H1 (cell line): ENCODE results near the gene ZNF66. TPM values are rescaled to one million over a fixed set of nuclear protein-coding genes. Genes with fewer than 3 reads are reported as not detected.
"Not testable (repeated sequence)": the region's sequence is repeated elsewhere in the genome, so short reads cannot be mapped to it uniquely, and the experiment has no call there.

Experiments
- CTCF ChIA-PET: fragments of 300-600 bp; sonication (Branson Sonifier 250); formaldehyde crosslinking; loops from one replicate; lab custom pipeline; 2021; ENCODE audit not compliant: partially characterized antibody; lab: Charles Lee
- POLR2A ChIA-PET: fragments of 300-600 bp; sonication (Branson Sonifier 250); formaldehyde crosslinking; loops from one replicate; lab custom pipeline; 2021; ENCODE audit warnings: inconsistent platforms; ENCODE audit not compliant: partially characterized antibody; lab: Charles Lee
- DNase-seq, 2 experiments: peaks; one replicate each; pipeline versions ENCODE4 v3.0.0 to v3.0.0-alpha.2; 2010 to 2022; ENCODE audit warnings: low spot score in 2 of 2, low read depth in 1 of 2, mixed read lengths in 1 of 2
- FAIRE-seq: peaks from 2 replicates; lab custom pipeline; 2011; peaks lifted over from hg19 to GRCh38; lab: Jason Lieb, UNC
- H2AFZ ChIP-seq: 2 replicates; pipeline ENCODE4 v1.8.1; 2012; ENCODE audit warnings: low read length, inconsistent platforms
- H2AK5ac ChIP-seq: 2 replicates; pipeline ENCODE4 v1.6.1; 2013; ENCODE audit warnings: low read depth, low read length
- H2BK120ac ChIP-seq: replicated peaks from 2 replicates; pipeline ENCODE3; 2013; ENCODE audit warnings: low read depth, low read length, inconsistent platforms
- H2BK12ac ChIP-seq: 2 replicates; pipeline ENCODE4 v1.6.1; 2013; ENCODE audit warnings: low read depth, low read length
- H2BK15ac ChIP-seq: 2 replicates; pipeline ENCODE4 v1.6.1; 2013; ENCODE audit warnings: low read length
- H2BK20ac ChIP-seq: 2 replicates; pipeline ENCODE4 v1.6.1; 2013; ENCODE audit warnings: low read length
- H2BK5ac ChIP-seq: 2 replicates; pipeline ENCODE4 v1.6.1; 2013; ENCODE audit warnings: low read depth, low read length
- H3K14ac ChIP-seq: 2 replicates; pipeline ENCODE4 v1.6.1; 2013; ENCODE audit warnings: inconsistent platforms; ENCODE audit not compliant: insufficient read length
- H3K18ac ChIP-seq: 2 replicates; pipeline ENCODE4 v1.6.1; 2013; ENCODE audit warnings: low read length; ENCODE audit errors: extremely low read depth
- H3K23ac ChIP-seq: 2 replicates; pipeline ENCODE4 v1.6.1; 2013; ENCODE audit warnings: inconsistent platforms; ENCODE audit not compliant: insufficient read length
- H3K23me2 ChIP-seq: 2 replicates; pipeline ENCODE4 v1.6.1; 2013; ENCODE audit warnings: low read depth, low read length
- H3K27ac ChIP-seq: 2 replicates; pipeline ENCODE4 v1.6.1; 2011; ENCODE audit warnings: low read depth, low read length, inconsistent platforms
- H3K27me3 ChIP-seq, 4 experiments: replicated peaks in 1 of 4; 1 replicate in 1 of 4; 2 replicates in 3 of 4; pipeline versions ENCODE4 v1.6.1 to v1.8.1; 2011 to 2013; ENCODE audit warnings: low read length in 3 of 4, mild to moderate bottlenecking in 3 of 4, inconsistent platforms in 2 of 4, mixed read lengths in 2 of 4, moderate library complexity in 1 of 4; ENCODE audit not compliant: control insufficient read depth in 3 of 4, insufficient read depth in 3 of 4; ENCODE audit errors: extremely low read depth in 1 of 4
- H3K36me3 ChIP-seq, 4 experiments: 2 replicates each; pipeline versions ENCODE4 v1.6.1 to v1.8.1; 2011 to 2013; ENCODE audit warnings: mild to moderate bottlenecking in 4 of 4, low read length in 3 of 4, moderate library complexity in 2 of 4, control low read depth in 1 of 4, inconsistent platforms in 1 of 4; ENCODE audit not compliant: insufficient read depth in 4 of 4, control insufficient read depth in 2 of 4
- H3K4ac ChIP-seq: replicated peaks from 2 replicates; pipeline ENCODE3; 2013; ENCODE audit warnings: low read length, low read depth, mixed read lengths, inconsistent platforms; ENCODE audit not compliant: insufficient read length
- H3K4me1 ChIP-seq, 4 experiments: replicated peaks in 1 of 4; 1 replicate in 1 of 4; 2 replicates in 3 of 4; pipeline versions ENCODE4 v1.6.1 to v1.8.1; 2011 to 2013; ENCODE audit warnings: low read length in 3 of 4, inconsistent platforms in 2 of 4, mixed read lengths in 1 of 4; ENCODE audit not compliant: insufficient read depth in 4 of 4, control insufficient read depth in 3 of 4
- H3K4me2 ChIP-seq, 2 experiments: 2 replicates each; pipeline versions ENCODE4 v1.6.1 to v1.8.1; 2011 to 2013; ENCODE audit warnings: low read depth in 2 of 2, low read length in 2 of 2, control low read depth in 1 of 2, inconsistent platforms in 1 of 2, mild to moderate bottlenecking in 1 of 2; ENCODE audit not compliant: insufficient read depth in 1 of 2
- H3K4me3 ChIP-seq, 4 experiments: fragments of 200-600, 300-600 bp in 1 of 4; sonication (generic), shearing (Covaris generic), sonication (Bioruptor Twin) in 1 of 4; 2 replicates each; pipeline versions ENCODE4 v1.5.1 to v1.8.1; 2011 to 2016; ENCODE audit warnings: low read length in 4 of 4, low read depth in 3 of 4, control low read depth in 2 of 4, inconsistent platforms in 2 of 4, mild to moderate bottlenecking in 2 of 4, mixed read lengths in 1 of 4, moderate library complexity in 1 of 4; ENCODE audit not compliant: insufficient read depth in 2 of 4; ENCODE audit errors: extremely low read depth in 1 of 4
- H3K56ac ChIP-seq: replicated peaks from 2 replicates; pipeline ENCODE3; 2013; ENCODE audit warnings: low read depth, mild to moderate bottlenecking, mixed read lengths, low read length, inconsistent platforms; ENCODE audit not compliant: insufficient read length
- H3K79me1 ChIP-seq: 2 replicates; pipeline ENCODE4 v1.6.1; 2013; ENCODE audit warnings: low read depth, low read length, control low read depth
- H3K79me2 ChIP-seq, 2 experiments: 2 replicates each; pipeline versions ENCODE4 v1.6.1 to v1.8.1; 2012 to 2013; ENCODE audit warnings: low read length in 2 of 2, mild to moderate bottlenecking in 2 of 2, inconsistent platforms in 1 of 2; ENCODE audit not compliant: insufficient read depth in 2 of 2, control insufficient read depth in 1 of 2
- H3K9ac ChIP-seq, 4 experiments: replicated peaks in 1 of 4; 1 replicate in 1 of 4; 2 replicates in 3 of 4; pipeline versions ENCODE4 v1.6.1 to v1.8.1; 2011 to 2013; ENCODE audit warnings: low read depth in 3 of 4, low read length in 3 of 4, control low read depth in 2 of 4, mild to moderate bottlenecking in 2 of 4, moderate library complexity in 2 of 4, inconsistent platforms in 1 of 4; ENCODE audit errors: extremely low read depth in 1 of 4
- H3K9me3 ChIP-seq, 2 experiments: 2 replicates each; pipeline versions ENCODE4 v1.6.1 to v1.8.1; 2012 to 2013; ENCODE audit warnings: mild to moderate bottlenecking in 2 of 2, moderate library complexity in 2 of 2, control low read depth in 1 of 2, inconsistent platforms in 1 of 2, low read depth in 1 of 2, low read length in 1 of 2, mixed read lengths in 1 of 2; ENCODE audit not compliant: insufficient read depth in 2 of 2
- H4K20me1 ChIP-seq, 2 experiments: replicated peaks in 1 of 2; 2 replicates each; pipeline versions ENCODE3 to v1.8.1; 2011 to 2013; ENCODE audit warnings: inconsistent platforms in 2 of 2, low read length in 2 of 2, mild to moderate bottlenecking in 1 of 2; ENCODE audit not compliant: insufficient read depth in 2 of 2, control insufficient read depth in 1 of 2
- H4K5ac ChIP-seq: 2 replicates; pipeline ENCODE4 v1.6.1; 2013; ENCODE audit warnings: low read length, low read depth, mixed read lengths, inconsistent platforms; ENCODE audit not compliant: insufficient read length
- H4K8ac ChIP-seq: 2 replicates; pipeline ENCODE4 v1.8.0; 2013; ENCODE audit warnings: mild to moderate bottlenecking, moderate library complexity, low read length, inconsistent platforms; ENCODE audit not compliant: insufficient read depth; ENCODE audit errors: extremely low read depth
- H4K91ac ChIP-seq: replicated peaks from 2 replicates; pipeline ENCODE3; 2013; ENCODE audit warnings: low read length, mixed read lengths, inconsistent platforms; ENCODE audit not compliant: insufficient read length
- ZNF274 ChIP-seq: IDR thresholded peaks from 2 replicates; pipeline ENCODE4 v1.7.0; 2012; ENCODE audit warnings: low read length, borderline replicate concordance; ENCODE audit errors: extremely low read depth
- WGBS, 2 experiments: shearing (Covaris generic) in 1 of 2; methylation state at CpG; one replicate each; pipeline versions ENCODE4 v1.1.6 to v1.1.7; 2013 to 2015; ENCODE audit warnings: low lambda C conversion rate in 2 of 2, mixed read lengths in 2 of 2, inconsistent platforms in 1 of 2, low coverage in 1 of 2, missing lambda C conversion rate in 1 of 2; ENCODE audit not compliant: insufficient replicate concordance in 2 of 2, insufficient coverage in 1 of 2, insufficient read length in 1 of 2; ENCODE audit errors: extremely low coverage in 1 of 2, missing lambda C conversion rate in 1 of 2; 5-methylcytosine and 5-hydroxymethylcytosine counted together
- polyA plus RNA-seq, 7 experiments: library from polyadenylated mRNA; depleted of rRNA in 3 of 7; stranded (reverse) in 5 of 7; unstranded in 2 of 7; fragments of >200 nt in 5 of 7; fragments of 200-250 nt in 2 of 7; gene quantifications; 1 replicate in 5 of 7; 2 replicates in 1 of 7; 4 replicates in 1 of 7; pipeline versions ENCODE4 v1.2.1 to v1.2.3, GENCODE V29; 2011 to 2013; ENCODE audit warnings: missing spikeins in 2 of 7, mixed read lengths in 2 of 7
- total RNA-seq: library from RNA; stranded (reverse); fragmentation: NEBNext Ultra II Directional; extraction: Animal tissue kit (Norgen Biotek cat#: 25700); gene quantifications from 2 replicates; pipeline ENCODE4 v1.2.1, GENCODE V29; 2021

The ZNF66 gene
- total and polyA plus RNA-seq, 2 of the 8 experiments (the other 6 are each of a cell fraction or from before 2014, with no cell fraction given): 13.3 to 59.7 TPM

DNA sequence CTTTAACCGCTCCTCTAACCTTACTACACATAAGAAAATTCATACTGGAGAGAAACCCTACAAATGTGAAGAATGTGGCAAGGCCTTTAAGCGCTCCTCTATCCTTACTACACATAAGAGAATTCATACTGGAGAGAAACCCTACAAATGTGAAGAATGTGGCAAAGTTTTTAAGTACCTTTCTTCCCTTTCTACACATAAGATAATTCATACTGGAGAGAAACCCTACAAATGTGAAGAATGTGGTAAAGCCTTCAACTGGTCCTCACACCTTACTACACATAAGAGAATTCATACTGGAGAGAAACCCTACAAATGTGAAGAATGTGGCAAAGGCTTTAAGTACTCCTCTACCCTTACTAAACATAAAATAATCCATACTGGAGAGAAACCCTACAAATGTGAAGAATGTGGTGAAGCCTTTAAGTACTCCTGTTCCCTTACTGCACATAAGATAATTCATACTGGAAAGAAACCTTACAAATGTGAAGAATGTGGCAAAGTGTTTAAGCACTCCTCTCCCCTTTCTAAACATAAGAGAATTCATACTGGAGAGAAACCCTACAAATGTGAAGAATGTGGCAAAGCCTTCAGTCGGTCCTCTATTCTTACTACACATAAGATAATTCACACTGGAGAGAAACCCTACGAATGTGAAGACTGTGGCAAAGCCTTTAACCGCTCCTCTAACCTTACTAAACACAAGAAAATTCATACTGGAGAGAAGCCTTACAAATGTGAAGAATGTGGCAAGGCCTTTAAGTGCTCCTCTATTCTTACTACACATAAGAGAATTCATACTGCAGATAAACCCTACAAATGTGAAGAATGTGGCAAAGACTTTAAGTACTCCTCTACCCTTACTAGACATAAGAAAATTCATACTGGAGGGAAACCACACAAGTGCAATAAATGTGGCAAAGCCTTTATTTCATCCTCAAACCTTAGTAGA lies 30.5 kb downstream of the ZNF66 start:
- H2BK12ac ChIP-seq, H3K23ac ChIP-seq, H2AK5ac ChIP-seq, H3K4ac ChIP-seq, FAIRE-seq, POLR2A ChIA-PET, H3K27me3 ChIP-seq, H4K5ac ChIP-seq, H3K79me1 ChIP-seq, H2AFZ ChIP-seq, H4K8ac ChIP-seq, H3K14ac ChIP-seq, H2BK5ac ChIP-seq, H4K20me1 ChIP-seq, H2BK15ac ChIP-seq, H4K91ac ChIP-seq, H3K56ac ChIP-seq, H3K9ac ChIP-seq, H2BK20ac ChIP-seq, H2BK120ac ChIP-seq, H3K4me1 ChIP-seq, H3K27ac ChIP-seq, H3K4me2 ChIP-seq, H3K79me2 ChIP-seq, H3K23me2 ChIP-seq, CTCF ChIA-PET, DNase-seq, H3K18ac ChIP-seq: not testable (repeated sequence)
- Histone ChIP-seq H3K4me3 (peak overlapping the region in 1 of 4 experiments; percentile 44; a peak in 2 of 8 replicates), H3K36me3 (peaks cover 0 to 55% (median 21%) of the 10 kb centered on the region in 4 experiments; a peak in 5 of 8 replicates), H3K9me3 (peaks cover 50 to 64% of the 10 kb centered on the region in 2 experiments)
- TF ChIP-seq ZNF274: peak; percentile 88
- WGBS, 2 experiments: 87% methylated on average over 5 of the region's 5 CpGs; no CpG with 5 or more reads in 1 of the 2 experiments
